HG02870 (cell line): ENCODE measurements around the gene PFKFB4.

Source experiments
- ATAC-seq: cut with Tn5 transposase; IDR thresholded peaks from one replicate; pipeline ENCODE4 v1.9.1; 2021; ENCODE audit warnings: mild to moderate bottlenecking, moderate library complexity; ENCODE audit not compliant: unreplicated experiment

The PFKFB4 gene

DNA sequence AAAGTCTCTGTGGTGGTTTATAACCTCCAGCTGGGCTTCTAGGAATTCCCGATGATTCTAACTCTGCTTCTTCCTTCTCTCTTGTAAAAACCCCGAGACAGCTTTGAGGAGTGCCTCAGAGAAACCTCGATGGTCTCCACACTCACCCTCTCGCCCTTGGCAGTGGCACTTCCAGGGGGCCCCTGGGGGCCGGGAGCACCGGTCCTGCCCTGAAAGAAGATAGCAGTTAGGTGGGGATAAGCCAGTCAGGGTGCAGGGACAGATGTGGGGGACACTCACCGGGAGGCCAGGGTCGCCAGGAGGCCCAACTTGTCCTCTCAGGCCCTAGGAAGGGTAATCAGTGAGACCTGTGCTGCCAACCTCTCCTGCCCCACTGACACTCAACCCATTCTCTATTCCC lies 28.8 kb upstream of the PFKFB4 start:
- no peak for ATAC-seq

DNA sequence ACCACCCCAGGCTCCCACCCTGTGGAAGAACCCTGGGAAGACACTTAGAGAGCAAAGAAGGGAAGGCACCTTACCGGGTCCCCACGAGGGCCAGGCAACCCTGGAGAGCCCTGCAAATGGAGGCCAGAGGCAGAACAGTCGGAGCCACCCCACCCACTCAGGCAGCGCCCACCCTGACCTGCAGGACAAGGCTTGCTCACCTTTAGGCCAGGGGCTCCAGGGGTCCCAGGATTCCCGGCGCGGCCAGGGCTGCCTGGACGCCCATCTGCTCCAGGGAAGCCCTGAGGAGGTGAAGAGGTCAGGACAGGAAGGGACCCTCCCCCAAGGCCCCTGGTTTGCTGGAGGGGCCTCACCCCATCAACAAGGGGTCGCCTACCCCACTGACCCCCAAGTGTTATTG lies 28.2 kb upstream of the PFKFB4 start:
- ATAC-seq, result no peak

DNA sequence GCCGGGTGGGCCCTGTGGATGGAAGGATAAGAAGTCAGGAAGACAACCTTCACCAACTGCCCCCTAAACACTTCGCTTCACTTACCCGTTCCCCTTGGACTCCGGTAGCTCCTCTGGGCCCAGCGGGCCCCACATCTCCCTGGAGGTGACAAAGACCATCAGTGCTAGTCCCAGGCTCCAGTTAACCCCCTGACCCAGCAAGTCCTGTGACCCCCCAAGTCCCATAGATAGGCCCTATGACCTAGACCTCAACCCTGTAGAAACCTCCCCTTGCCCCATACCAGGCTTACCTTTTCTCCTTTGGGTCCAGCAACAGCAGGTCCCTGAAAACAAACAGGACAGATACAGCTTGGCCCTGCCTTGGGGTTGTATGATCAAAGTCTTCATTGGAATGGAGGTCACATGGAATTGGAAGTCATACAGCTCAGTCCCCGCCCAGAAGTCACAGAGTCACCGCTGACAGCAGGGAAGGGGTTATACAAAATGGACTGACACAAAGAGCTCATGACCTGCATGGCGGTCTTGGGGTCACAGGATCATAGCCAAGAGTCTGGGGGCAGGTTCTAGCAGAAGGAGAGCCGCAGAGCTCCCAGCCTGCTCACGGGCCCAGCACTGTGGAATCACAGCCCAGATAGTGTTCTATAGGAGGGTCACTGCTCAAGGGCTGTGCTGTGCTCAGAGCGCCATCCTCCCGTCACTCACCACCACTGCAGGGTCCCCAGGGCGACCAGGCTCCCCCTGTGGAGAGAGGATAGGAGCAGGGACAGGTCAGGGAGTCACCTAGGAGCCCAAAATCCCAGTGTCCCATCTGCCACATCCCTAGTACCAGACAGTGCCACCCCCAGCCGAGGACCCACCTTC lies 25.2 kb upstream of the PFKFB4 start:
- no peak for ATAC-seq

DNA sequence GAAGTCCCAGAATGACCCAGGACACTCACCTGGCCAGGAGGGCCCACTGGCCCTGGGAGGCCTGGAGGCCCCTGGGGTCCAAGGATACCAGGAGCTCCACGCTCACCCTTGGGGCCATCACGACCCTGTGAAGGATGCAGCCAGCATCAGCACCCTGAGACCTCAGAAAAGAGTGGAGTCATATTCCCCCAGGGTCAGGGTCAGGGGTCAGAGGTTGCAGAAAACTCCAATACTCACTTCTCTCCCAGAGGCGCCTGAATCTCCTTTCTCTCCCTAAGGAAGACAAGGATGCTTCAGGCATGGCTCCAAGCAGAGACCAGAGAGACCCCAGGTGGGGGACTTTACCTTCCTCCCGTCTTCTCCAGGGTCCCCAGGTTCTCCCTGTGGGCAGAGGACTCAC lies 20.0 kb upstream of the PFKFB4 start:
- ATAC-seq, result no peak

DNA sequence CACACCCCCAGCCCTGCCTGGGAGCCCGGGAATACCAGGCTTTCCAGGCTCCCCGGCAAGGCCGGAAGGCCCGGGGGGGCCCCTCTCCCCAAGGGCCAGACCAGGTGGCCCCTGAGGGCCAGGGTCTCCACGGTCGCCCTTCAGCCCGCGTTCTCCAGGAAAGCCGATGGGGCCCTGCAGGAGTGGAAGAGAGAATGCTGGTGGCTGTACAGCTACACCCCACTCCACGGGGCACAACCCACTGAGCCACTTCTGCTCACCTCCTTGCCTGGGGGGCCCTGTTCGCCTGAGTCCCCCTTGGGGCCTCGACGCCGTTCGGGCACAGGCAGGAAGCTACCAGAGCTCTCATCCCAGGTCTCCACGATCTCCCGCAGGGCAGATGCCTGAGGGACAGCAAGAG lies 18.8 kb upstream of the PFKFB4 start:
- ATAC-seq, result no peak

DNA sequence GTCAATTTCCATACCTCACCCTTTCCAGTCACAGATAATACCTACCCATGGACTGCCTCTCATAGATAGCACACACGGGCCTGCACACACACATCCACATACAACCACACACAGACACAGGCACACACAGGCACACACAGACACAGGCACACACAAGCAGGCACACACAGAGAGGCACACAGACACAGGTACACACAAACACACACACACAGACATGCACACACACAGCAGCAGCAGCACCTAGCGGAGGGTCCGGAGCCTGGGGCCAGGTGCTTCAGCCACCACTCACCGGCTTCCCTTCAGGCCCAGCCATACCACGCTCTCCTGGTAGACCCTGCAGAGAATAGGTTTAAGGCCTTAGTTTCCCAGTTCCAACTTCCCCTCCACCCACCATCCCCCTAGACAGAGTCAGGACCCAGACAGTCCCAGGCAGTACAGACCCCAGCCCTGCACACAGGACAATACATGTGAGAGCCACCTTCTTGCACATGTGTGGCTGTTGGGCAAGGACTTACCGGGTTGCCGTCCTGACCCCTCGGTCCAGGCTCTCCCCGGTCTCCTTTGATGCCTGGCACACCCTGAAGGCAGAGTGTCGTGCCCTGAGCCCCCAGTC lies 17.5 kb upstream of the PFKFB4 start:
- no peak for ATAC-seq

DNA sequence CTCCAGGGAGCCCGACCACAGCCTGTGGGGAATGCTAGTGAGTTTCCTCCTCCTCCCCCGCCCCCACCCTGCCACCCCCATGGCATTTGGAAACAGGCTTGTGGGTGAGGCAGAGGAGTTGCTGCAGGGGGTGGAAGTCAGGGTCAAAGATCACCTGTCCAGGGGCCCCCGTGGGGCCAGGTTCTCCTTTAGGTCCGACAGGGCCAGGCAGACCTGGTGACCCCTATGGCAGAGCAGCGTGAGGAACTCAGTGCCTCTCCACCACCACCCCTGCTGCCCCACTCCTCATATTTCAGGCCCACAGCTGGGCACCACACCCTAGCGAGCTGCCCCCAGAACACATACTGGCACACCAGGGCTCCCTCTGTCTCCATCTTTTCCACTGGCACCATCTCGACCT lies 15.9 kb upstream of the PFKFB4 start:
- ATAC-seq, result no peak

DNA sequence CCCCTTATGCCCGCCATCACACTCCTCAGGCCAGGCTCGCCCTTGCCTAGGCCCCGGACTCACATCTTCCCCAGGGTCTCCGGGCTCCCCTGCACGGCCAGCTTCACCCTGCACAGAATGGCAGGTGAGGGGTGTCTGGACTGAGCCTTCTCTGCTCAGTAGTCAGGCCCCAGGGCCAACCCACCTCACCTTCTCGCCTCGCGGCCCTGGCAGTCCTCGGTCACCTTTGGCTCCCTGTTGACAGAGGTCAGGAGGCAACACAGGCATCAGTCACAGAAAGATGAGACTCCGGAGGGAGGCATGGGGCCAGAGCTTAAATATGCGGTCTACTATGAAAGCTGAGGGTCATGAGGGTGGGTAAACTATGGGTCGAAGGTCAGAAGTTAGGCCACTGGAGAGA lies 15.3 kb upstream of the PFKFB4 start:
- ATAC-seq, result no peak

DNA sequence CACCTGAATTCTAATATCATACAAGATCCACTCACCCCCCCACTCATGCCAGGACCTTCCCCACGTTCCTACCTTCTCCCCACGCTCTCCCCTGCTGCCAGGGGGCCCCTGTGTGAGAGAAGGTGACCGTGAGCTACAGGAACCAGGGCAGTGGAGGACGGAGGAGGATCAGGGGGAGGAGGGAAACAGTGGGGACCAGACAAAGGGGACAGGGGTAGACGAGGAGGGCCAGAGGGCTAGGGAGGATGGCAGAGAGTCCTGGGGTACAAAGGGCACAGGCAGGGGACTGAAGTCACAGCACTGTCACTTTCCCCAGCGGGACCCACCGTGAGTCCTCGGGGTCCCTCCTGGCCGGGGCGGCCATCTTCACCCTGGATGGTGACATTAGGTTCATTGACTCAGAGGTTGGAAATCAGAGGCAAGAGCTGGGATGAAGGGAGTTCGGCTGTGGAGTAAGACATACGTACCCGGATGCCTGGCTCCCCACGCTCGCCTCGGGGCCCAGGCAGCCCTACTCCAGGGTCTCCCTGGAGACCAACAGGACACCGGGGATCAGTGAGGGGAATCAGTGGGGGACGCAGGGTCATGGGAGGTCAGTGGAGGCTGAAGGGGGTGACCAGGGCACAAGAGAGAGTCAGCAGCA lies 13.3 kb upstream of the PFKFB4 start:
- no peak for ATAC-seq

DNA sequence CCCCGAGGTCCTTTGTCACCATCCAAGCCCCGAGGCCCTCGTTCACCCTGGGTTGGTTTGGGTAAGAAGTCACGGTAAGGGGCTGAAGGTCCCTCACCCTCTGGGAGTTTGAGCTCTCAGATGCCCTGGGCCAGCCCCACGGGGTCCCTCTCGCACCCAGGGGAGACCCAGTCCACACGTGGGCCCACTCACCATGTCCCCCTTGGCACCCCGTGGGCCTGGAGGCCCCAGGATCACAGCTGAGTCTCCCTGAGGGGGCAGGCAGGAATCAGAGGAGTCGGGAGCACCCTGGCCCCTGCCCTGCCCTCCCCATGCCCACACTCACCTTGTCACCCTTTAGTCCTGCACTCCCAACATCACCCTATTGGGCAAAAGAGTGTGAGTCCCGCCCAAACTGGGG lies 12.8 kb upstream of the PFKFB4 start:
- no peak for ATAC-seq

DNA sequence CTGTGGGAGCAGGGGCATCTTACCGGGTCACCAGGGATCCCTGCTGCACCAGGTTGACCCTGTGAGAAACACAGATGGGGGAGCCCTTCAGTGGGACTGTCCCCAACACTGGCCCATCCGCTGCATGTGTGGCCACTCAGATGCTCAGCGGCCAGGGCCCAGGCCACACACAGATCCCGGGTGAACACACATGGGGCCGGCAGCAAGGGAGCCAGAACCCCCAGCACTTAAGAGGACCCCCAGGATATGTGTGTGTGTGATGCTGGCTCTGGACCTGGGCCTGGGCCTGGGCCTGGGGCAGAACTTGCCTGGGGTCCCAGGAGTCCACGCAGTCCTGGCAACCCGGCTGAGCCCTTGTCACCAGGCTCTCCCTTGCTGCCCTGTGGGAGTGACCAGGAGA lies 11.9 kb upstream of the PFKFB4 start:
- no peak for ATAC-seq

DNA sequence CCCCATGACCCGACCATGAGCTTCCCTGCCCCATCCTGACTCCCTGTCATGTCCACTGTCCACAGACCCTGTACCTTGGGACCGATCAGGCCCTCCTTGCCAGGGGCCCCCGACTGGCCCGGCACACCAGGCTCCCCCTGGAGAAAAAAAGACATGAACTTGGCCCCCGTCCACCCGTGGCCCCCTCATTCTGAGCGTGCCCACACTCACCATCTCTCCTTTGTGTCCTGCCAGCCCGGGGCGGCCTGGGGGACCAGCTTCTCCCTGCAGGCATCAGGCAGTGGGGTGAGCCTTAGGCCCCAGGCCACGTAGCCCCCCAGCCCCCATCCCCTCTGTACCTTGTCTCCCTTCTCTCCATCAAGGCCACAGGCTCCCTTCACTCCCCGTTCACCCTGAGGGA lies 10.9 kb upstream of the PFKFB4 start:
- no peak for ATAC-seq

DNA sequence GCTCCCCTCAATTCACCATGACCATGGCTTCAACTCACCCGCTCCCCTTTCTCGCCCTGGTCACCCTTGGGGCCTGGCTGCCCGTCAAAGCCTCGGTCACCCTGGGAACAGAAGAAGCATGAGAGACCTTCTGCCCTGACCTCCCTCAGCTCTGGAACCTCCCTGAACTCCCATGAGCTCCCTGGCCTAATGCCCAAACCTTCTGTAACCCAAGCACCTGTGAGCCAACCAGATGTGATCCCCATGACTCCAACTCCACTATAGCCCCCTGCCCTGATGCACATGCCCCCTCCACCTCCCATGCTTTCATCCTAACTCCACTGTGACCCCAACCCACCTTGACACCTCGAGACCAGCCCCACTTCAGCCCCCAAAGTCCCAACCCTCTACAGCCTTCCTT lies 10.5 kb upstream of the PFKFB4 start:
- no peak for ATAC-seq

DNA sequence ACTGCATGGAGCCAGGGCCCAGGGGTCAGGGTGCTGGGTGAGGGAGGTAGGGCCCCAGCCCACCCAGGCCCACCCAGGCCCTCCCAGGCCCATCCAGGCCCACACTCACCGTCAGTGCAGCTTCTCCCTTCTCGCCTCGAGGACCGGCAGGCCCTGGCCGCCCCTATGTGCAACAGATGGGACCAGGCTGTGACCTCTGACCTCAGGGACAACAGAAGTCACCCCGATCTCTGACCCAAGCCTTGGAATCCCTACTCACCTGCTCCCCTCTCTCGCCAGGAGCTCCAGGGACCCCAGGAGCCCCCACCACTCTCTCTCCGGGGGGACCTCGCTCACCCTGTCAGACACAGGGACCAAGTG lies 9.8 kb upstream of the PFKFB4 start:
- ATAC-seq, result no peak

DNA sequence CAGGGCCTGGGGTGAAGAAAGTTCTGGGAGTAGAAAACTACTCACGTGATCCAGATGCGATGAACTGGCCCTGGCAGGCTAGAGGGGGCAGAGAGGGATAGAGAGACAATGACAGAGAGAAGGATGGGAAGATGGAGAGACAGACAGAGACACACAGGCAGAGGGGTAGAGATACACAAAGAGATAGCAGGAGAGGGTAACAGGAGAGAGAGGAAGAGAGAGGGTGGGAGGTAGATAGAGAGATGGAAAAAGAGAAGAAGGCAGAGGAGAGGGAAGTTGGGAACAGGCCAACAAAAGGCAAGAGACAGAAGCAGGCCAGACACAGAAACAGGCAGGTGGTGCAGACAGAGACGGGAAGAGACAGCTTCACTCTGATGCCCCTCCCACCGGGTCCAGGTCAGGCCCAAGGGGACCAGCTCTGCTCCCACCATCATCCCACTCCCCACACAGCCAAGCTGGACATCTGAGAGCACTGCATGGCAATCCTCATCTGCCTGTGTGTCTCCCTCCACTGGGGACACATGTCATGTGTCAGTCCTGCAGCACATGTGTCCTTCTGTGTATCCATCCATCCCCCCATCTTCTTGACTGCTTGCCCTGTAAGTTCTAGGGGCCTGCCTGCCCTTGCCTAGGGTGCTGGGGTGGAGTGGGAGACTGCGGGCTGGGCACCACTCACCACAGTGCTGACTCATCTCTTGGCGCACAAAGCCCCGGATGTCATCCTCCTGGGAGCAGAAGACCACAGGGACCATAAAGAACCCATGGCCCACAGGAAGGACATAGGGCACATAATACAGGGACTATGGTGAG lies 9.2 kb upstream of the PFKFB4 start:
- ATAC-seq, result no peak

DNA sequence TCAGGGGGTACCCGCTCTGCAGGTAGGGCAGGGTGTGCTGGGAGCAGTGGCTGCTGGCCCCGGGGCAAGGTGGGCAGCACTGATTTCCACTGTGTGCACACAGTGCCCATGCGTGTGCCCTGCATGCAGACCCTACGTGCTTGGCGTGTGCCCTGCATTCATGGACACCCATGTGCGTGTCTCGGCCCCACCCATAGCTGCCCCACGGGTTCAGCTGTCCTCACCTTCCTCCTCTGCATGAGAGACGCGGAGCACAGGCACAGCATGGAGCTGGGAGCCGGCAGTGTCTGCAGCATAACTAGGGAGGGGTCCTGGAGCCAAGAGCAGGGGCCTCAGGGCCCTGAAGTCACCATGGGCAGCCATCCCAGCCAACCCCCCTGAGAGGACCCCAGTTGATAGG lies 8.6 kb upstream of the PFKFB4 start:
- ATAC-seq, result no peak

DNA sequence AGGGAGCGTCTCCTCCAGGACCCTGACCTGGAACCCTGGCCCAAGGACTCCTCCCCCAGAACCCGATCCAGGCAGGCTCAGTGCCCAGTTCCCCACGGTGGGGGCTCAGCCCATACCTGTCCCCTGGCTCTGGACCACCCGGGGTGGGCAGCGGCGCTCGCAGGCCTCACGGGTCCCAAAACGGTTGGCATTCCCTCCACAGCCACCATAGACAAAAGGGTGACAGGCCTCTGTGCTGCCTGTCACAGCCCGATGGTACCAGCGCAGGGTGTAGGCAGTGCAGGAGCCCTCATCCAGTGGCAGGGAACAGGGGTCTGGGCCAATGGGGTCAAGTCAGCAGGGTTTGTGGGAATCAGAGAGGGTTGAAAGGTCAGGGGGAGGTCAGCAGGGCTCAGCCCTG lies 8.1 kb upstream of the PFKFB4 start:
- ATAC-seq, result no peak

DNA sequence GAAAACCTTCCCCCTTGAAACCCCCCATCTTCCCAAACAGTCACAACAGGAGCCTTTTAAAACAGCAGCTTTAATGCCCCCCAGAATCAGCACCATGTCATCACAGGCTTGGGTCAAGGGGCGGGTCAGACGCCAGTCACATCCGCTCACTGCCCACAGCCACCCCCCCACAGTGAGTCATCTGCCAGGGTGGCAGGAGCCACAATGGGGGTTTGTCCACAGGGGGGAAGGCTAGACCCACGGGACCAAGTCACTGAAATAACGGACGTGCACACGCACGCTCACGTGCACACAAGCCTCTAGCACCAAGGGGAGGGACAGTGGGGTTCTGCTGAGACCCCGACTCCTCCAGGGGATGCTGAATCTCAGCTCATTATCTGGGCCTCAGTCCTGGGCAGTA lies 7.4 kb upstream of the PFKFB4 start:
- no peak for ATAC-seq

DNA sequence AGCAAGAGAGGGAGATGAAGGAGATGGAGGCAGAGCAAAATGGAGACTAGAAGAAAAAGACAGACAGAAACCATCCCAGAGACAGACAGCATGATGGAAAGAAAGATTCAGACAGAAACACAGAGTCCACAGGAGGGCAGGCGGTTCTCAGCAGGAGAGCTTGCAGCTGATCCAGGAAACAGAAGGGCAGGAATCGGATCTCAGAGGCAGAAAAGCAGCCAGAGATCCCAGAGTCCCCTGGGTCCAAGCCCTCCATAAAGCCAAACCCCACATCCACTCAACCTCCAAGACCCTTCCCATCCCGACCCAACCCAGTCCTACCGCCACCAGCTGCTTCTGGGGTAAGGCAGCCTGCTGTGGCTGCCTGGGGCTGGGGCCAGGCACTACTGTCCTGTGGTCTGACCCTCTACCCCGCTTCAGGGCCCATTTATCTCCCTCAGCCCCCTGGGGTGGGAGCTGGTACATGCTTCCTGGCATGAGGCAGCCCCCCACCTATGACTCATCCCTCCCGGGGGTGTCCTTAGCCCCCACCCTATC lies 6.8 kb upstream of the PFKFB4 start, which contains the start of gene UCN2:
Gene UCN2, minus strand, starts transcription at position 400 of the 537 bp plus-strand sequence. CDS start 657 bp downstream, outside the sequence.
- ATAC-seq, result no peak

DNA sequence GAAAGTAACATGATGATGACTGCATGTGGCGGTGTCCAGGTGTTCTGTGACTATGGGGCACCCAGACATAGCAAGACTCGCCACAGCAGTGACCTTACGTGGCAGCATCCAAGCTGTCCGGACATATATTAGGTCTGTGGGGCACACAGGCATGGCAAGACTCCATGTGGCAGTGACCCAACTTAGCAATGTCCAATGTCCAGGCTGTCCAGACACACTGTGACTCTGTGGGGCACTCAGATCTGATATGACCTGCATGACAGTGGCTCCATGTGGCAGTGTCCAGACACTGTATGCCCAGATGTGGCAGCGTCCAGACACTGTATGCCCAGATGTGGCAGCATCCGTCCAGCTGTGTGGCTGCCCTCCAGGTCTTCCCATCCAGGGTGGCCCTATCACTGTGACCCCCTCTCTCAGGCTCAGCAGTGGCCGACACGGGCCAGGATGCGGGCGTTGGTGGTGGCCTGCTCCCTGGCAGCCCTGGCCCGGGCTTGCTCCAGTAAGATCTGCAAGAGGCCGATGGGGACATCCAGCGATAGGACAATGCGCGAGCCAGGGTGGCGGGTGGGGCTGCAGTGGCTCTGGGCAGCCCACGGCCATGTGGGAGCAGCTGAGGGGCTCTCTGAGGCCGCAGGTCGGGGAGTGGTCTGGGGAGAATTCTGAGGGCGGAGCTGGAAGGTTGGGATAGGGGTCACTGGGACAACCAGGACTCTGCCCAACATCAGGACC lies 5.9 kb upstream of the PFKFB4 start:
- no peak for ATAC-seq
